ENCODE results near the gene SLC4A9. TPM values are rescaled to one million over a fixed set of nuclear protein-coding genes. Genes with fewer than 3 reads are reported as not detected.

SLC4A9 gene
- total and polyA plus RNA-seq, 2 donors (not counting 3 experiments of a cell fraction or from before 2014, with no cell fraction given), result not detected

DNA sequence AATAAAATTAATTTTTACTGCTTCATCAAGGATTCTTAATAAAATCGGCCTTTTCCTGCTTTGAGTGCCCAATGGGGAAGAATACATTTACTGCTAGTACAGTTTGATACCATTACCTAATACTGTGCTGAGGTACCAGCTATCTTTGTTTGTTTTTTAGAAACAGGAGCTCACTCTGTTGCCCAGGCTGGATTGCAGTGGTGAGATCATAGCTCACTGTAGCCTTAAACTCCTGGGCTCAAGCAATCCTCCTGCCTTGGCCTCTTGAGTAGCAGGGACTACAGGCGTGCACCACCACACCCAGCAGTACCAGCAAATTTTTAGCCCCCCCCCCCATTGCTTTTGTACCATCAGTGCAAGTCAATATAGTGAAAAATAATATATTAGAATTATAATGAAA lies 28.1 kb downstream of the SLC4A9 start:
- POLR2A ChIA-PET, result interaction anchor here (0.5 kb wide), 1 partner anchor 8 kb away, joined by 4 read pairs; no protein-coding TSS in a partner anchor
- FAIRE-seq (peak; percentile 68), DNase-seq (ENCODE audit: low read depth, low spot score) (no peak)
- TF ChIP-seq POLR2A (IDR thresholded peaks at IDR 0.05; ENCODE audit: low read depth, low read length), result no peak
- no peak for TF ChIP-seq JUN (IDR thresholded peaks at IDR 0.05; ENCODE audit: borderline replicate concordance, insufficient read depth, insufficient read length, low read depth)
- no peak for TF ChIP-seq FOS (IDR thresholded peaks at IDR 0.05; ENCODE audit: borderline replicate concordance, insufficient read depth, low read length)
- no peak for TF ChIP-seq MAX (IDR thresholded peaks at IDR 0.05; ENCODE audit: insufficient read depth, insufficient read length)
- no peak for TF ChIP-seq EZH2 (IDR thresholded peaks at IDR 0.05; ENCODE audit: borderline replicate concordance, low read depth, low read length, severe bottlenecking)
- no peak for TF ChIP-seq POLR2AphosphoS5 (IDR thresholded peaks at IDR 0.05; ENCODE audit: insufficient read depth, low read depth, low read length)
- TF ChIP-seq, protein P1, sequence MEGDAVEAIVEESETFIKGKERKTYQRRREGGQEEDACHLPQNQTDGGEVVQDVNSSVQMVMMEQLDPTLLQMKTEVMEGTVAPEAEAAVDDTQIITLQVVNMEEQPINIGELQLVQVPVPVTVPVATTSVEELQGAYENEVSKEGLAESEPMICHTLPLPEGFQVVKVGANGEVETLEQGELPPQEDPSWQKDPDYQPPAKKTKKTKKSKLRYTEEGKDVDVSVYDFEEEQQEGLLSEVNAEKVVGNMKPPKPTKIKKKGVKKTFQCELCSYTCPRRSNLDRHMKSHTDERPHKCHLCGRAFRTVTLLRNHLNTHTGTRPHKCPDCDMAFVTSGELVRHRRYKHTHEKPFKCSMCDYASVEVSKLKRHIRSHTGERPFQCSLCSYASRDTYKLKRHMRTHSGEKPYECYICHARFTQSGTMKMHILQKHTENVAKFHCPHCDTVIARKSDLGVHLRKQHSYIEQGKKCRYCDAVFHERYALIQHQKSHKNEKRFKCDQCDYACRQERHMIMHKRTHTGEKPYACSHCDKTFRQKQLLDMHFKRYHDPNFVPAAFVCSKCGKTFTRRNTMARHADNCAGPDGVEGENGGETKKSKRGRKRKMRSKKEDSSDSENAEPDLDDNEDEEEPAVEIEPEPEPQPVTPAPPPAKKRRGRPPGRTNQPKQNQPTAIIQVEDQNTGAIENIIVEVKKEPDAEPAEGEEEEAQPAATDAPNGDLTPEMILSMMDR (IDR thresholded peaks at IDR 0.05; ENCODE audit: extremely low read depth in 1 of 2, insufficient read depth in 1 of 2, low read depth in 1 of 2, low read length in 2 of 2), result no peak
- TF ChIP-seq GATA2 (IDR thresholded peaks at IDR 0.05; ENCODE audit: insufficient read depth, insufficient read length, low read depth, low read length), result no peak
- no peak for TF ChIP-seq MYC (IDR thresholded peaks at IDR 0.05; ENCODE audit: low read depth, low read length)
- Histone ChIP-seq H3K36me3 (ENCODE audit: control insufficient read depth in 2 of 2, extremely low read depth in 1 of 2, insufficient read depth in 2 of 2, low read length in 2 of 2) (no peaks in the 10 kb centered on the region), H2AFZ (ENCODE audit: low read depth, low read length) (no peak overlapping the region), H3K79me2 (ENCODE audit: control insufficient read depth, insufficient read depth, low read length) (no peaks in the 10 kb centered on the region), H3K27ac (ENCODE audit: insufficient read depth, low read depth, low read length) (no peak overlapping the region), H3K9me1 (replicated peaks; ENCODE audit: control insufficient read depth, extremely low read depth, insufficient read depth, low read length) (no peaks in the 10 kb centered on the region), H3K9ac (replicated peaks; ENCODE audit: extremely low read depth, insufficient read depth, low read length) (no peak overlapping the region), H3K27me3 (ENCODE audit: control insufficient read depth in 2 of 2, insufficient read depth in 2 of 2, low read length in 2 of 2) (no peaks in the 10 kb centered on the region), H3K9me3 (replicated peaks; ENCODE audit: control insufficient read depth, insufficient read depth, low read length) (no peaks in the 10 kb centered on the region), H3K4me3 (replicated peaks in 1 of 3; ENCODE audit: insufficient read depth in 1 of 3, low read depth in 1 of 3, low read length in 3 of 3) (no peak overlapping the region), H3K4me1 (ENCODE audit: control insufficient read depth, extremely low read depth, insufficient read depth, low read length) (peaks cover 7% of the 10 kb centered on the region), H4K20me1 (replicated peaks; ENCODE audit: control insufficient read depth, extremely low read depth, insufficient read depth, low read length) (no peaks in the 10 kb centered on the region), H3K4me2 (ENCODE audit: insufficient read depth, low read length) (no peak overlapping the region)
- no TSS peak for BruUV-seq (replicated peaks)
- intact Hi-C loops (cut with micrococcal nuclease), result no loop called here
- dilution Hi-C loops (cut with MboI; ENCODE audit: extremely low pct_ligation_motif_present, low sequenced_read_pairs), result no loop called here
- CTCF ChIA-PET, result interaction anchor here (1.9 kb wide), 1 partner anchor 24 kb away, joined by 4 read pairs; no protein-coding TSS in a partner anchor
